HL-60 (cell line): ENCODE measurements around the gene KIAA1755.

Source experiments
- GABPA ChIP-seq: IDR thresholded peaks from 2 replicates; pipeline ENCODE4 v1.6.1; 2012; ENCODE audit warnings: low read depth
- POLR2AphosphoS5 ChIP-seq: IDR thresholded peaks from 2 replicates; pipeline ENCODE4 v1.6.1; 2012; ENCODE audit warnings: low read depth
- TF ChIP-seq, protein P1 (sequence below): IDR thresholded peaks from one replicate; pipeline ENCODE4 v1.5.1; 2011; ENCODE audit warnings: low read length, control low read depth, inconsistent platforms; ENCODE audit not compliant: insufficient read depth

- TF ChIP-seq, protein P1, sequence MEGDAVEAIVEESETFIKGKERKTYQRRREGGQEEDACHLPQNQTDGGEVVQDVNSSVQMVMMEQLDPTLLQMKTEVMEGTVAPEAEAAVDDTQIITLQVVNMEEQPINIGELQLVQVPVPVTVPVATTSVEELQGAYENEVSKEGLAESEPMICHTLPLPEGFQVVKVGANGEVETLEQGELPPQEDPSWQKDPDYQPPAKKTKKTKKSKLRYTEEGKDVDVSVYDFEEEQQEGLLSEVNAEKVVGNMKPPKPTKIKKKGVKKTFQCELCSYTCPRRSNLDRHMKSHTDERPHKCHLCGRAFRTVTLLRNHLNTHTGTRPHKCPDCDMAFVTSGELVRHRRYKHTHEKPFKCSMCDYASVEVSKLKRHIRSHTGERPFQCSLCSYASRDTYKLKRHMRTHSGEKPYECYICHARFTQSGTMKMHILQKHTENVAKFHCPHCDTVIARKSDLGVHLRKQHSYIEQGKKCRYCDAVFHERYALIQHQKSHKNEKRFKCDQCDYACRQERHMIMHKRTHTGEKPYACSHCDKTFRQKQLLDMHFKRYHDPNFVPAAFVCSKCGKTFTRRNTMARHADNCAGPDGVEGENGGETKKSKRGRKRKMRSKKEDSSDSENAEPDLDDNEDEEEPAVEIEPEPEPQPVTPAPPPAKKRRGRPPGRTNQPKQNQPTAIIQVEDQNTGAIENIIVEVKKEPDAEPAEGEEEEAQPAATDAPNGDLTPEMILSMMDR: no peak
- TF ChIP-seq POLR2AphosphoS5 (no peak), GABPA (no peak)
These were observed 8.5 kb upstream of the KIAA1755 start for GRCh38 chr20:38269040-38269439.
